Endothelial cell of umbilical vein (primary cell): ENCODE results near the gene FAM234B. TPM values are rescaled to one million over a fixed set of nuclear protein-coding genes. Genes with fewer than 3 reads are reported as not detected.

ENCODE experiments used
- BruUV-seq: library from RNA; stranded (reverse); fragments of 400-500 nt; replicated peaks from 2 replicates; lab custom pipeline; 2021; lab: Mats Ljungman, UMichigan
- CTCF ChIA-PET: fragments of 300-600, 350-600 bp; sonication (Branson Sonifier 250); formaldehyde crosslinking; loops from one replicate; lab custom pipeline; 2021; ENCODE audit warnings: antibody characterized with exemption, inconsistent platforms; lab: Charles Lee
- POLR2A ChIA-PET: fragments of 300-600, 350-600 bp; sonication (Branson Sonifier 250); formaldehyde crosslinking; loops from one replicate; lab custom pipeline; 2021; ENCODE audit warnings: antibody characterized with exemption, inconsistent platforms; lab: Charles Lee
- DNase-seq: peaks from one replicate; pipeline ENCODE4 v3.0.0-alpha.2; 2011; ENCODE audit warnings: low read depth, low spot score
- FAIRE-seq: peaks from 2 replicates; lab custom pipeline; 2011; peaks lifted over from hg19 to GRCh38; lab: Jason Lieb, UNC
- H2AFZ ChIP-seq: 2 replicates; pipeline ENCODE4 v1.6.0; 2012; ENCODE audit warnings: low read depth, low read length, control low read depth, inconsistent platforms
- H3K27ac ChIP-seq: 2 replicates; pipeline ENCODE4 v1.5.1; 2011; ENCODE audit warnings: low read depth, mild to moderate bottlenecking, control low read depth, low read length, moderate library complexity; ENCODE audit not compliant: insufficient read depth
- H3K27me3 ChIP-seq, 2 experiments: 2 replicates each; pipeline versions ENCODE4 v1.6.0 to v1.6.1; 2011; ENCODE audit warnings: low read length in 2 of 2, mixed read lengths in 1 of 2; ENCODE audit not compliant: control insufficient read depth in 2 of 2, insufficient read depth in 2 of 2
- H3K36me3 ChIP-seq, 2 experiments: 2 replicates in 1 of 2; 3 replicates in 1 of 2; pipeline ENCODE4 v1.5.1; 2011; ENCODE audit warnings: low read length in 2 of 2, mild to moderate bottlenecking in 1 of 2, moderate library complexity in 1 of 2; ENCODE audit not compliant: control insufficient read depth in 2 of 2, insufficient read depth in 2 of 2; ENCODE audit errors: extremely low read depth in 1 of 2
- H3K4me1 ChIP-seq: 3 replicates; pipeline ENCODE4 v1.5.1; 2011; ENCODE audit warnings: mild to moderate bottlenecking, low read length; ENCODE audit not compliant: control insufficient read depth, insufficient read depth; ENCODE audit errors: extremely low read depth
- H3K4me2 ChIP-seq: 2 replicates; pipeline ENCODE4 v1.6.1; 2011; ENCODE audit warnings: low read length, control low read depth, mixed read lengths; ENCODE audit not compliant: insufficient read depth
- H3K4me3 ChIP-seq, 3 experiments: fragments of 200-600 bp in 1 of 3; sonication (generic), shearing (Covaris generic) in 1 of 3; replicated peaks in 1 of 3; 2 replicates each; pipeline ENCODE4 v1.5.1; 2011 to 2016; ENCODE audit warnings: control low read depth in 3 of 3, low read length in 3 of 3, mild to moderate bottlenecking in 2 of 3, inconsistent platforms in 1 of 3, low read depth in 1 of 3, moderate library complexity in 1 of 3; ENCODE audit not compliant: insufficient read depth in 1 of 3
- H3K79me2 ChIP-seq: 2 replicates; pipeline ENCODE4 v1.6.0; 2012; ENCODE audit warnings: low read length, inconsistent platforms; ENCODE audit not compliant: control insufficient read depth, insufficient read depth
- H3K9ac ChIP-seq: replicated peaks from 2 replicates; pipeline ENCODE3; 2011; ENCODE audit warnings: low read length, control low read depth; ENCODE audit not compliant: insufficient read depth; ENCODE audit errors: extremely low read depth
- H3K9me1 ChIP-seq: replicated peaks from 3 replicates; pipeline ENCODE4 v1.6.0; 2011; ENCODE audit warnings: mild to moderate bottlenecking, low read length; ENCODE audit not compliant: control insufficient read depth, insufficient read depth; ENCODE audit errors: extremely low read depth
- H3K9me3 ChIP-seq: replicated peaks from 2 replicates; pipeline ENCODE4 v1.5.1; 2012; ENCODE audit warnings: low read length, inconsistent platforms; ENCODE audit not compliant: control insufficient read depth, insufficient read depth
- H4K20me1 ChIP-seq: replicated peaks from 2 replicates; pipeline ENCODE3; 2011; ENCODE audit warnings: mild to moderate bottlenecking, low read length; ENCODE audit not compliant: control insufficient read depth, insufficient read depth; ENCODE audit errors: extremely low read depth
- EZH2 ChIP-seq: IDR thresholded peaks from 2 replicates; pipeline ENCODE4 v1.6.1; 2012; ENCODE audit warnings: borderline replicate concordance, low read depth, mild to moderate bottlenecking, moderate library complexity, low read length, inconsistent platforms; ENCODE audit not compliant: severe bottlenecking
- FOS ChIP-seq: IDR thresholded peaks from 2 replicates; pipeline ENCODE4 v1.6.1; 2011; ENCODE audit warnings: mild to moderate bottlenecking, low read length, moderate library complexity, borderline replicate concordance; ENCODE audit not compliant: insufficient read depth
- GATA2 ChIP-seq: IDR thresholded peaks from 2 replicates; pipeline ENCODE4 v1.7.0; 2011; ENCODE audit warnings: low read depth, mild to moderate bottlenecking, moderate library complexity, mixed read lengths, low read length; ENCODE audit not compliant: insufficient read length, insufficient read depth
- JUN ChIP-seq: IDR thresholded peaks from 2 replicates; pipeline ENCODE4 v1.6.1; 2011; ENCODE audit warnings: borderline replicate concordance, low read depth; ENCODE audit not compliant: insufficient read length, insufficient read depth
- MYC ChIP-seq: IDR thresholded peaks from one replicate; pipeline ENCODE4 v1.6.1; 2011; ENCODE audit warnings: mild to moderate bottlenecking, low read depth, low read length
- POLR2A ChIP-seq: IDR thresholded peaks from 2 replicates; pipeline ENCODE4 v1.6.1; 2012; ENCODE audit warnings: low read depth, mild to moderate bottlenecking, control low read depth, low read length
- POLR2AphosphoS5 ChIP-seq: IDR thresholded peaks from 2 replicates; pipeline ENCODE4 v1.6.1; 2012; ENCODE audit warnings: low read depth, mild to moderate bottlenecking, control low read depth, low read length, moderate library complexity; ENCODE audit not compliant: insufficient read depth
- dilution Hi-C: fragments of 300-500 bp; cut with MboI; formaldehyde crosslinking; loops from one replicate; pipeline ENCODE4 v1.15.0; 2019; ENCODE audit warnings: low sequenced_read_pairs; ENCODE audit not compliant: extremely low pct_ligation_motif_present
- intact Hi-C: fragments of 100-400 bp; cut with micrococcal nuclease; formaldehyde crosslinking; loops from one replicate; pipeline ENCODE4 v1.10.0; 2022
- polyA plus RNA-seq, 4 experiments: library from polyadenylated mRNA; depleted of rRNA in 3 of 4; stranded (reverse) in 3 of 4; unstranded in 1 of 4; fragments of >200 nt; gene quantifications; 2 replicates each; pipeline versions ENCODE4 v1.2.1 to v1.2.3, GENCODE V29; 2011 to 2012; ENCODE audit warnings: missing spikeins in 1 of 4
- total RNA-seq: library from RNA; stranded (reverse); gene quantifications from 2 replicates; pipeline ENCODE4 v1.2.3, GENCODE V29; 2021
- TF ChIP-seq, protein P1 (sequence below), 2 donors: IDR thresholded peaks; 1 replicate in 1 of 2; 2 replicates in 1 of 2; pipeline ENCODE4 v1.5.1; 2011; ENCODE audit warnings: low read length in 2 of 2, mild to moderate bottlenecking in 2 of 2, moderate library complexity in 2 of 2, control low read depth in 1 of 2, inconsistent platforms in 1 of 2, low read depth in 1 of 2; ENCODE audit not compliant: insufficient read depth in 1 of 2; ENCODE audit errors: extremely low read depth in 1 of 2
- TF ChIP-seq, protein P2 (sequence below): IDR thresholded peaks from 2 replicates; pipeline ENCODE4 v1.6.1; 2011; ENCODE audit not compliant: insufficient read depth, insufficient read length

FAM234B gene
- total and polyA plus RNA-seq, 2 donors (not counting 3 experiments of a cell fraction or from before 2014, with no cell fraction given) = 4.9 to 13.2 TPM

DNA sequence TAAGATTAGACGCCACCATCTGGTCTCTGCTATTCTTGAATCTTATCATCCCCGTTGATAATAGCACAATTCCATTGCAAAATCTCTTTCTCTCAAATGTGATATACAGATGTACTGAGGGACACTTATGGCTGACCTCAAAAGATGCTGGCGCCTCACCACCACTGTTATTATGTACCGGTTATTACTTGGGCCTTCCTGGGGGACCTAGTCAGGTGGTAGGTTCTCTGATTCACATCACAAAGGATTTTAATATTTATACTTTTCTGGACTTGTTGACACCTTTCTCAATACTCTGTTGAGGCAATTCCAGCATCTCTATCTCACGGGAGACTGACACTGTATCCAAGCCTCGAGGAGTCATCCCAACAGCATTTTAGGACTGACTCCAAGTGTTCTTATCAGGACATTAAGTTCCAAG is 21.3 kb upstream of the FAM234B start:
- no peaks in the 10 kb centered on the region for H3K27me3 ChIP-seq
- CTCF ChIA-PET = no interaction called here
- H2AFZ ChIP-seq = no peak overlapping the region
- DNase-seq = no peak
- POLR2A ChIA-PET = no interaction called here
- dilution Hi-C loops = no loop called here
- H3K4me1 ChIP-seq = no peaks in the 10 kb centered on the region
- no peak overlapping the region for H3K4me3 ChIP-seq
- H3K9me3 ChIP-seq = no peaks in the 10 kb centered on the region
- TF ChIP-seq, protein P1, sequence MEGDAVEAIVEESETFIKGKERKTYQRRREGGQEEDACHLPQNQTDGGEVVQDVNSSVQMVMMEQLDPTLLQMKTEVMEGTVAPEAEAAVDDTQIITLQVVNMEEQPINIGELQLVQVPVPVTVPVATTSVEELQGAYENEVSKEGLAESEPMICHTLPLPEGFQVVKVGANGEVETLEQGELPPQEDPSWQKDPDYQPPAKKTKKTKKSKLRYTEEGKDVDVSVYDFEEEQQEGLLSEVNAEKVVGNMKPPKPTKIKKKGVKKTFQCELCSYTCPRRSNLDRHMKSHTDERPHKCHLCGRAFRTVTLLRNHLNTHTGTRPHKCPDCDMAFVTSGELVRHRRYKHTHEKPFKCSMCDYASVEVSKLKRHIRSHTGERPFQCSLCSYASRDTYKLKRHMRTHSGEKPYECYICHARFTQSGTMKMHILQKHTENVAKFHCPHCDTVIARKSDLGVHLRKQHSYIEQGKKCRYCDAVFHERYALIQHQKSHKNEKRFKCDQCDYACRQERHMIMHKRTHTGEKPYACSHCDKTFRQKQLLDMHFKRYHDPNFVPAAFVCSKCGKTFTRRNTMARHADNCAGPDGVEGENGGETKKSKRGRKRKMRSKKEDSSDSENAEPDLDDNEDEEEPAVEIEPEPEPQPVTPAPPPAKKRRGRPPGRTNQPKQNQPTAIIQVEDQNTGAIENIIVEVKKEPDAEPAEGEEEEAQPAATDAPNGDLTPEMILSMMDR (IDR thresholded peaks at IDR 0.05; ENCODE audit: extremely low read depth in 1 of 2, insufficient read depth in 1 of 2, low read depth in 1 of 2, low read length in 2 of 2) = no peak
- no peak for TF ChIP-seq EZH2
- no peak for TF ChIP-seq FOS
- no peak for TF ChIP-seq POLR2A
- no peak for TF ChIP-seq MYC
- no peak for TF ChIP-seq GATA2
- TF ChIP-seq JUN = no peak
- TF ChIP-seq, protein P2, sequence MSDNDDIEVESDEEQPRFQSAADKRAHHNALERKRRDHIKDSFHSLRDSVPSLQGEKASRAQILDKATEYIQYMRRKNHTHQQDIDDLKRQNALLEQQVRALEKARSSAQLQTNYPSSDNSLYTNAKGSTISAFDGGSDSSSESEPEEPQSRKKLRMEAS = no peak
- TF ChIP-seq POLR2AphosphoS5 = no peak
- intact Hi-C loops = no loop called here
- H4K20me1 ChIP-seq = no peaks in the 10 kb centered on the region
- H3K27ac ChIP-seq = no peak overlapping the region
- H3K4me2 ChIP-seq = no peak overlapping the region
- no TSS peak for BruUV-seq
- H3K9ac ChIP-seq = no peak overlapping the region
- no peaks in the 10 kb centered on the region for H3K36me3 ChIP-seq
- no peak for FAIRE-seq
- H3K9me1 ChIP-seq = no peaks in the 10 kb centered on the region
- H3K79me2 ChIP-seq = no peaks in the 10 kb centered on the region
